Inferior parietal cortex (tissue), 1 donor: Measurements from ENCODE around the gene SLC22A3.
"Not testable (repeated sequence)": the region's sequence is repeated elsewhere in the genome, so short reads cannot be mapped to it uniquely, and the experiment has no call there.

Experiments used
- DNase-seq: peaks from one replicate; pipeline ENCODE4 v3.0.0-alpha.2; 2016; ENCODE audit errors: extremely low spot score

Gene SLC22A3

DNA sequence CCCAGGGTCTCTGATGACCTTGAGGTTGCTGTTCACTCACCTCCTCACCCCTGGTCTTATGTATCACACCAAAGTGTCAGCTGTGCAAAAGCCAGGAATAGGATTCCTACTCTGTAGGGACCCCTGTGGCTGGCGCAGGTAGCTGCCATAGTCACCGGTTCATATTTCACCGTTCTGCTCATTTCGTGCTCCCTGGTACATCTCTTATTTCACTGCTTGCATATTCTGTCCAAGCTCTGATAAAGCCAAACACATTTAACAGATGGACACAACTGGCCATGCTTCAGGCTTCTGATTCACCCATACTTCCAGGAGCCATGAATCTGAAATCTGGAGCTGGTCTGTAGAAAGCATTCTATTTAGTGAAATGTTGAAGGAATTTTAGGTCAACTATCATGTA is 20.5 kb downstream of the SLC22A3 start:
- no peak for DNase-seq

DNA sequence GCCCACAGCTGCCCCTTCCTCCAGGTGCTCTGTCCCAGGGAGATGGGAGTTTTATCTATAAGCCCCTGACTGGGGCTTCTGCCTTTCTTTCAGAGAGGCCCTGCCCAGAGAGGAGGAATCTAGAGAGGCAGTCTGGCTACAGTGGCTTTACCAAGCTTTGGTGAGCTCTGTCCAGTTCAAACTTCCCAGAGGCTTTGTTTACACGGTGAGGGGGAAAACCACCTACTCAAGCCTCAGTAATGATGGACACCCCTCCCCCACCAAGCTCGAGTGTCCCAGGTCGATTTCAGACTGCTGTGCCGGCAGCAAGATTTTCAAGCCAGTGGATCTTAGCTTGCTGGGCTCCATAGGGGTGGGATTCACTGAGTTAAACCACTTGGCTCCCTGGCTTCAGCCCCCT is 25.4 kb downstream of the SLC22A3 start:
- DNase-seq, result not testable (repeated sequence)

DNA sequence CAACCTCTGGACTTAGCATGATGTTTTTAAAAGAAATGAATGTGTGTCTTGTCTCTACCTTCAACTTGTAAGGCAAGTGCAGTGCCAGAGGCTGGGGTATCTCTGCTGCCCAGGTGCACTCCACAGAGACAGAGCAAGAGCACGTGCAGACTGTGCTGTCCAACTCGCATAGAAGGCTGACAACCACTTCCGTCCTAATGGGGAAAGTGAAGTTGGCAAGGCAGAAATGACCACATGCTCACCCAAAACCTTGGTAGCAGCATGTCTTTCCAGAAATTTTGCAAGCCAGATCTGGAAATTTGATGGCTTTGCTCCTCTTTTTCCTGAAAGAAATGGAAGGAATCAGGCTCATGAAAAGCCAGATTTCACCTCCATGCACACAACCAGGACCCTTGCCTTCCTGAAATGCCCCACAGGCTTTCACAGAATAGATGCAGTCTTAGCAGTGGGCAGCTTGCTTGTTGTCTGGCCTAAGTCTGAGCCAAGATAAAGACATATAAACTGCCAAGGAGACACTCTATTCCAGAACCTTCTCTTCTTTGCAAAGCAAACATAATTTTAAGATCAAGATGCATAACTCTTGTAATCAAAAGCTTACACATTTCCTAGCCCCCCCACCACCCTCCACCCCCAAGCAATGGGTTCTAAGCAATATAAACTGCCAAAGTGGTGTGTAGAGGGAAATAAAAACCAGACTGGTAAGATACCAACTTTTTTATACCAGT is 26.8 kb downstream of the SLC22A3 start:
- no peak for DNase-seq

DNA sequence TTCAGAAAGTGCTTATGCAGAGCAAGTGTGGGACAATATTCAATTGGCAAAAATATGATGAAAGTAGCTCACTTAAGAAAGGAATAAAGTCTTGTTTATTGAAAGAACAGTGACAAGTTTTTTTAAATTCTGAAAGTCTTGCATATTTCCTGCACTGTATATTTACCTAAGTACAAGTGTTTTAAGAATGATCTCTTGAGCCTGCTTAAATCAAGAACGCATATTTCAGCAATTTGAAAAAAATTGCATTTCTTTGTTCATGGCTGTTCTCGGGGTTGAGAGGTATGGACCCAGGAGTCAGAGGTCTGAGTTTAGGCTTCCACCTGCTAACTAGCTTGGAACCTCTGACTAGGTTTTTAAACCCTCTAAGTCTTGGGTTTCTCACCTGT is 27.4 kb downstream of the SLC22A3 start:
- DNase-seq, result no peak

DNA sequence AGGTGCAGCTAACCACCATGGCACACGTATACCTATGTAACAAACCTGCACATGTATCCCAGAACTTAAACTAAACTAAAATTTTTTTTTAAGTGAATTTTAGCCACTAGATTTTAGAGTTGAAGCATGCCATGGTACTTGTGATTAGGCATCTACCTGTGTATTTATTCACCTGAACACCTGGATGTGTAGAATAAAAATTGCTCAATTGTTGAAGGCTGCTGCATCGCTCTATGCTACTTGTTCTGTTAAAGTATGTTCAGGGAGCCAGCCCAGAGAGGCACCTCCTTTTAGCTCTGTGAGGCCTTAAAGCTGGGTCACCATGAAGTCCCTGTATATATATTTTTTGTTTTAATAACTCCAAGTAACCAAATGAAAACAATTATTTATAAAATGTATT is 28.3 kb downstream of the SLC22A3 start:
- DNase-seq, result no peak

DNA sequence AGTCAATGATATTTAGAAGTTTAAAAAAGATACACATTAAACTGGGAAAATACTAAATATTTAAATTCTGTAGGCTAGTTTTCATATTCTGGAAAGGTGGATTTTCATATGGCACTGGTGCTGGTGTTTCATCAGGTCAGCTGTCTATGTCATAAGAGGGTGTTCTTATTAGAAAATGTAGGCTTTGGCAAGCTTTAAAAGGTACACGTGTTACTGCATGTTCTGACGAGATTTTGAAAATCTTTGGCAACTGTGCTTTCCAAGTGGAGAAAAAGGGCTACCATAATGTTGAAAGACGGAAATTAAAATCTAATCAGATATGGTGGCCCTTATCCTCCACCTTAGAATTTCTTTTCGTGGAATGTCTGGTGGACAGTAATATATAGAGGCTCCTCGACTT is 30.0 kb downstream of the SLC22A3 start:
- no peak for DNase-seq

DNA sequence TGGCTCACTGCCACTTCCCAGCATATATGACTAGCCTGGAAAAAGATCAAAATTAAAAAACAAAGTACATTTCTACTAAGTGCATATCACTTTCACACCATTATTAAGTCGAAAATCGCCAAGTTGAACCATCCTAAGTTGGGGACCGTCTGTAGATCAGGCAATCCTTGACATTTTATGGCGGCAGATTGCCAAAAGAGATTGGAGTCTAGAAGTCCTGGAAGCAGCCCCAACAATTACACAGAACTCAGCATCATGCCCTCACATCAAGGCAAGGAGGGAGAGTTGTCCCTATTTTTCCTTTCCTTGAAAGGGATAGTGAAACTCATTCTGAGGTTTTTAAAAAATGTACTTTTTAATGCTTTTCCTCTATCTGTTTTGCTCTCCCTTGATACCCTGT is 30.7 kb downstream of the SLC22A3 start:
- DNase-seq, result no peak

DNA sequence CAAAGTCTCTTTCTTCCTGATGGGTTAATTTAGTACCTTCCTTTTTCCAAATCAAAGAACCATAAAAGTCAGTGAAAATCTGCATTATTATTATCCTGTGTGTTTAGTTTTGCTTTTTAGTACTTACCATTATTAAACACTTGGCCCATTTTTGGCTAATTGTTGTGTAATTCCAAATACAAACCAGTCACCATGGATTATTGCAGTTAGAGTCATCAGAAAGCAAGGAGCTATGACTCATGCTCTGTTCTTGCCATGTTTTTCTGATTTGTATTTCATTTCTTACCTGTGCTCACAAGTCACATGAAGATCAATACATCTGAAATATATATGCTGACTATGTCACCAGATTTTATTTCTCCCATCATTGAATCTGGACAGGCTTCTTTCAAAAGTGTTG is 31.3 kb downstream of the SLC22A3 start:
- DNase-seq, result no peak

DNA sequence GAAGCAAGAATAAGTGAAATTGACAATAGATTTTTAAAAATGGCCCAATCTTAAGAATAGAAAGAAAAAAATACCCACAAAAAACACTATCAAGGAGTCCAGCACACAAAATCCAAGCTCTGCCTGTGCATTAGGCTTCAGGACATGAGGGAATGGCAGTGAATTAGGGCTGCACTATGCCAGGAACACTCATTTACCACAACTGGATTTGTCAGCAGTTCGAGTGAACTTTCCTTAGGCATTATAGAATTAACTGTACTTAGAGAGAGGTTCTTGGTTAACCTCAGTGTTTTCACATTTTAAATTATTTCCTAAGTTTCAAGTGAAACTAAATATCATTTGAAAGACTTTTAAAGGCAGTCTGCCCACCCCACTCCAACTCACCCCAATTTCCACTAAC is 34.8 kb downstream of the SLC22A3 start:
- DNase-seq, result no peak

DNA sequence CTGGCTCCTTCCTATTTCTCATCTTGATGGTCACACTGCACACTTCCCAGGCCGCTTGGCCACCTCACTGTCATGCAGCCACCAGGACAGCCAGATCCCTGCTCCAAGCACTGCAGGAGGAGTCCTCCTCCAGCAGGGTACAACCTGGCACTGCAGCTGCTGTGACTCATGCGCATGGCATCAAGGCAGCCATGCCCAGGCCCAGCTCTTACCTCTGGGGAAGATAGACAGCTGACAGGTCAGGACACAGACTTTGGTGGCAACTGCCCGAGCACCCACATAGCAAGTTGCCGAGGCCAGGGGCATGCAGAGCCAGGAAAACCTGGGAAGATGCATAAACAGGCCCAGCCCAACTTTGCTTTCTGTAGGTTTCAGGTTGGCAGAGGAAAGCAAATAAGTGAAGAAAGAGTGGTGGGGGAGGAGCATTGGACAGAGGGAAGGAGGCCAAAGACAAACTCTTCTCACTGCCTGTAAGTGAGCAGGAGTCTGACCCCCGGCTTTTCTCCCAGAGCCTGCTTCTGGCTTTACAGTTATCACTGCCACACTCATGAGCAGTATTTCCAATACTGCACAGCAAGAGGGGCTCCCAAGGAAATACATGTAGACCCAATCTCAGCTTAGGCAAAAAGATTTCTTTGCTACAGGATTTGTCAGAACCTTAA is 38.8 kb downstream of the SLC22A3 start:
- DNase-seq, result no peak

DNA sequence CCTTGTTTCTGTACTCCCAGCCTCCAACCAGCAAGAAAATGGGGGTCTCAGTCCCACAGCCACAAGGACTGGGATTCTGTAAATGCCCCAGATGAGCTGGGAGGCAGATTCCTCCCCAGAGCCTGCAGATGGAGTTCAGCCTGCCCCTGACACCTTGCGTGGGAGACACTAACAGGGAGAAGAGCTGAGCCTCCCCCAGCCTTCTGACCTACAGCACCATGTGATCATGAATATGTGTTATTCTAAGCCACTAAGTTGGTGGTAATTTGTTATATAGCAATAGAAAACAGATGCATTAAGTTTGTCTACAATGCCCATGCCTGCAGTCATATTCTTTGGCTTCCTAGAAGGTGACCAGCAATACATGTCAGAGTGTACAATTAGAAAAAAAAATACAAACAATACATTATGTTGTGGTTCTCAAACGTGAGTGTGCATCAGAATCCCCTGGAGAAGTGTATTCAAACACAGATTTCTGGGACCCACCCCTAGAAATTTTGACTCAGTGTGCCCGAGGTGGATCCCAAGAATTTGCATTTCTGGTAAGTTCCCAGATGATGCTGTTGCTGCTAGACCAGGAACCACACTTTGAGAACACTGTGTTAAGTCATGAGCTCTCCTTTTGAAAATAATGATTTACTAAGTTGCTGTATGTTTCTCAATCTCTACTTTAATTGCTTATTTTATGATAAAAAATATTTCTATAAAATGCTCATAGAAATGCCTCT is 39.9 kb downstream of the SLC22A3 start:
- no peak for DNase-seq

DNA sequence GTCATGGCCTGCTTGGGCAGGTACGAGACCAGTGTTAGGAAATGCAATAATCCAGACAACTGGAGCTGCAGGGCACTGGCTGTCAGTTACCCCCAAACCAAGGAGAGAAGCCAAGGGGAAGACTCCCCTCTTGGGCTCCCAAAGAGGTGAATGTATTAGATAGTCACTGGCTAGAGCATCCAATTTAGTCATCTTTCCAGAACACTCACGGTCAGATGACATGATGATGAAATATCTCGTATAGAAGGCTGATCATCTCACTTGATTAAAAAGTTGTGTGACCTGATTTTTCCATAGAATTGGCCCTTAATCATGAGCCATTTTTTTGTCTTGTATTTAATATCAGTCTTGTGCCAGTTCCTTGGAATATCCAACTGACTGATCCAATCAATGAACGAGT is 40.7 kb downstream of the SLC22A3 start:
- DNase-seq, result no peak

DNA sequence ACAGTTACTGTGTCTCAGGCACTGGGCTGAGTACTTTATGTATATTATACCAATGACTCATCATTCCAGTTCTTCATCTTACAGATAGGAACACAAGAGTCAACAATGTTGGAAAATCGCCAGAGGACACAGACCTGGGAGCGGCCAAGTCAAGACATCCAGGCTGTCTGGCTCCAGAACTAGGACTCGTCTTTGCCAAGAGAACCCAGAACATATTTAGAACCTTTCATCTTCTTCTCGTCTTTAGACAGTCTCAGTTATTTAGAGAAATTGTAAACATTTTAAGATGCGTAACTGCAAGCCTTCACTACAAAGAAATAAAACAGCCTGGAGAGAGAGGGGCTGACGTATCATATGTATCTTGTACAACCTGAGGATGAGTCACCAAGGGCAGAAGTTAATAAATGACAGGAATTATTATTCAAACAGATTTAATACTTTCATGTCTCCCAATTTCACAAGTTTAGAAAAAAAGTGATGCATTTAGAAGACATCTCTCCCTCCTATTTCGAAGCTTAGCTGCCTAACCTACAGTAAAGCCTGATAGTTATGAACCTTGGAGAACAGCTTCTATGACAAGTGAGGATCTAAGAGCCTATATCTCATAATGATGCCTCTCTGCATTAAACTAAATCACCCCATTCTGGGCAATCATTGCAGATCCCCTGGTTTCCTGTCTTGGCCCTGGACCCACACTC is 43.4 kb downstream of the SLC22A3 start:
- no peak for DNase-seq

DNA sequence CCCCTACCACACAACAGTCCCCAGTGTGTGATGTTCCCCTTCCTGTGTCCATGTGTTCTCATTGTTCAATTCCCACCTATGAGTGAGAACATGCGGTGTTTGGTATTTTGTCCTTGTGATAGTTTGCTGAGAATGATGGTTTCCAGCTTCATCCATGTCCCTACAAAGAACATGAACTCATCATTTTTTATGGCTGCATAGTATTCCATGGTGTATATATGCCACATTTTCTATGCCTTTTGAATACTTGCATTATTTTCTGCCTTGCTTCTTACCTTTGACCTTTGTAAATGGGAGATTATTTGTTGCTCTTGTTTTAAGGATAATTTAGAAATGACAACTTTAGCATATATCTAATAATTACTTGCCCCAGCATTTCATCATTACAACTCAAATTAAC is 45.3 kb downstream of the SLC22A3 start:
- DNase-seq, result not testable (repeated sequence)

DNA sequence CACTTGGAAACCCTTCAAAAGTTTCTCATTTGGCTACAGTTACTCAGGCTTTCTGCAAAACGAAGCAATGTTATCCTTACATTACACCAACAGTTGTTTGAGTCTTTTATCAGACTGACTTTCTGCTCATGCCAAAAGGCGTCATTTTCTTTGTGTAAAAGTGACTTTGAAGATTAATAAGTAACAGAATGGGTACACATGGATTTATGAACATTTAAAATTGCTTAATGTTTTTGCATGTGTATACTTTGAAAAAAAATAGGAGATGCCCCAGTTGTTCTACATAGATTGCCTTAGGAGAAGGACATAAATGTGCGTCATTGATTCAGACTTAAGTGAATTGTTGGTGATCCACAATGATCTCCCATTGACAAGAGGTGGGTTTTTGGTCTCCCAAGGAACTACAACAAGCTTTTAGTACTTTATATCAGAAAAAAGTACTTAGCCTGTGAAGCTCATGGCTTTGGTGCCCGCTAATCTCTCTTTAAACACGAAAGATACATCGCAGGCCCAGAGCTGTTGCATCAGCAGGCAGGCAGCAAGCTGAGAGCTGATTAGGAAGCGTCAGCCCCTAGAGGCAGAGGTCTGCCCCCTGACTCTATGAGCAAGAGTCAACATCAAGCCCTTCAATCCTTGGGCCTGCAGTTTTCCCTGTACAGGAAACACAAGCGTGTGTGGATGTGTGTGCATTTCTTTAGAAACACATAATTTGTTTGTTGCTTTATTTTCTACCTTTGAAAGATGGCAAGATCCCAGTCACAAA is 45.9 kb downstream of the SLC22A3 start:
- DNase-seq, result no peak

DNA sequence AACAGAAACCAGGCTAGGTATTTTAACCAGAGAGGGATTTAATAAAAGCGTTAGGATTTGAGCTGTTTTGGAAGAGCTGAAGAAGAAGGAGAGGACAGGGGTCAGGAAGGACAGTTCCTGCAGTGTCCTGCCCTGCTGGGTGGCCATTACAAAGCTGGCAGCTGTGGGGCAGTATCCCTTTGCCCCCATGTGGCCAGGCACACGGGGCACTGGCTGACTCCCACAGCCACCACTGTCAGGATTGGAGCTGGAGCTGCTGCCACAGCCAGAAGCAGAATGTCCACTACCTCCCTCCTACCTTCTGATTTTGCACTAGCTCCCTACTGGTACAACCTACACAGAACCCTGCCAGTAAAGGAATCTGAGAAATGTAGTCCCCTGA is 46.5 kb downstream of the SLC22A3 start:
- DNase-seq, result no peak

DNA sequence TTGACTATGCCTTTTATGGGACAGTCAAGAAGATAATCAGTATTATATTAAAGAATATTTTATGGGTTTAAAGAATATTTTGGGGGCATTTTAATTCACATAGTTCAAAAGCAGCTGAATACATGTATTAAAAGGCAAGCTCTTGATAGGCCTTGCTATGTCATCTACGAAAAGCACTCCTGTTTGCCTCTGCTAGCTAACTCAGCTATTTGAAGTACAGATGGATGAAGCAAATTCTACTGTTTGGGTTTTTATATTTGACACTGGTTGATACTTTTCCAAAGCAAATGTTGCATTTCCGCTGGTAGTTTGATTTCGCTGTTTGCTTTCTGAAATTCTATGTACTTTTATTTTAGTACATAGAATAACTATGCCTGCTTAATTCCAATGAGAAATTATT is 47.0 kb downstream of the SLC22A3 start:
- no peak for DNase-seq

DNA sequence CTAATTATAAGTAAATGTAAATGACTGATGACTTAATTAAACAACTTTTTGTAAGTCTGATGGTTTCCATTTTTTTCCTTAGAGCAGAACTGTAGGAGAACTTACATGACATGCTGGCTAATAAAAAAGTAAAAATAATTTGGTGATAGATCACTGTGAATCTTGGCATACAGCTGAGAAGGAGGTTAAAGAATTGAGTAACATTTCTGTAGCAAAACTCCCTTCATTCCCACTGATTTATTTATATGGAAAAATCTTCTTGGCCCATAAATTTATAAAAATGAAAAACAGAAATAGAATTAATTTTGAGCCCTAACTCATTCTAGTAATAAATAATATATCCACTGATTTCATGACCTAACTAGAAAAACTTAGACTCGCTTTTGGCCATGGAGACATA is 48.1 kb downstream of the SLC22A3 start:
- DNase-seq, result no peak

DNA sequence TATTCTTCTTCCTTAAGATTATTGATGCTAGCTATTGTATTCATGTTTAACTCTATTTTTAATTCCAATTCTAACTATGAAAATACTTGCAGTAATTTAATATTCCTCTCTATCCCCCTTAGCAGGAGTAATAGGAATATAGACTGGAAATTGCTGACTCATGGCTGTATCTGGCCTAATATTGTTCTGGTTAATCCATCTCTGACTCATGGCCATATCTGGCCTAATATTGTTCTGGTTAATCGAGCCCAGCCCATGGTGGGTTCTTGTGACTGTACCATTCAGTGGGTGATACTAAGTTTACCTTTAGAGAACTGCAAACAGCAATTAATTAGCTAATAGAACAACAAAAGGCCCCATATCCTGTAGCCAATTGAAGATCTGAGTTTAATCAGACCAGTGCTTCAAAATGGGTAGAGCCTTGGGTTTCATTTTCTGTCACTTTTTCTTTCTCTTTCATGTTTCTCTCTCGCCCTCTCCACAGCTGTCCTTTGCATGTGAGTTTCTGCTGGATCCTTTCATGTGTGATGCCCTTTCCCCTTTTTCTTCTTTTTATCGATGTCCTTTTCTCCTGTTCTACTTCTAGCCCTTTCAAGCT is 50.6 kb downstream of the SLC22A3 start:
- no peak for DNase-seq

DNA sequence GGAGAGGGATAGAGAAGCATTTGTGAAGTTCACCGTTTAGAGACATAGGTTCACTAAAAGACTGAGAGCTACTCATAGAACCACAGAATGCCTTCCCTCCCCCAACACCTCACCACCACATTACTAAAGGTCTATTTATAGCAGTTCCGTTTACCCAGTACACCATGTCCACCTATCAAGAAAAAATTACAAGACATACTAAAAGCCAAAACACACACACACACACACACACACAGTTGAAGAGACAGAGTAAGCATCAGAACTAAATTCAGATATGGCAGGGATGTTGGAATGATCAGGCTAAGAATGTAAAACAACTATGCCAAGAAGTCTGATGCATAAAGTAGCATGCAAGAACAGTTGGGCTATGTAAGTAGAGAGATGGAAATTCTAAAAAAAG is 52.3 kb downstream of the SLC22A3 start:
- DNase-seq, result no peak

DNA sequence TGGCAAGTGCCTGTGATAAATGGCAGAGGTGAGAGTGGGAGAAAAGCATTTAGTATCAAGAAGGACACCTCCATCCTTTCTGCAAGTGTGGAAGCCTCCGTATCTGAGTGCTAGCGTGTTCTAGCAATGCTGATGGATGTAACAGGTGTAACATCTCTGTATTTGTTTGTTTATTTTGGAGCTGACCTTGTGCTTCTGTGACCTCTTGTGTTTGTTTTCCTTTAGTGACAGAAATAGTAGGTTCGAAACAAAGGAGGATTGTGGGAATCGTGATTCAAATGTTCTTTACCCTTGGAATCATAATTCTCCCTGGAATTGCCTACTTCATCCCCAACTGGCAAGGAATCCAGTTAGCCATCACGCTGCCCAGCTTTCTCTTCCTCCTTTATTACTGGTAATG is 60.4 kb downstream of the SLC22A3 start:
- DNase-seq, result no peak
